ENCODE data around the gene BANF1. TPM values are rescaled to one million over a fixed set of nuclear protein-coding genes. Genes with fewer than 3 reads are reported as not detected.

Gene BANF1
- total RNA-seq: 9.7 and 19.1 TPM in 2 replicates

GRCh38 chr11:66001942-66002647 lies at the start of gene BANF1, which contains the start of gene EIF1AD:
BANF1 (plus strand) TSS chr11:66002503; CDS start chr11:66003251, 748 bp downstream.
EIF1AD (minus strand) TSS chr11:66002157; CDS start chr11:66000389, 1,768 bp downstream.

GRCh38 chr11:65961267-65962140 lies 40.8 kb upstream of the BANF1 start, which contains the start of gene SART1:
SART1 (plus strand) TSS chr11:65961734; CDS start chr11:65961781, 47 bp downstream.

GRCh38 chr11:66011785-66012303 lies 9.5 kb downstream of the BANF1 start, which contains the start of gene CST6:
CST6 (plus strand) TSS chr11:66012008; CDS start chr11:66012045, 37 bp downstream.

GRCh38 chr11:66026017-66026529 lies 23.8 kb downstream of the BANF1 start, which contains the start of gene CATSPER1:
CATSPER1 (minus strand) TSS chr11:66026479; CDS start chr11:66026379, 100 bp downstream.

GRCh38 chr11:66048547-66049323 lies 46.4 kb downstream of the BANF1 start, which contains the start of gene GAL3ST3:
GAL3ST3 (minus strand) TSS chr11:66049161; CDS start chr11:66045415, 3,746 bp downstream.

GRCh38 chr11:66051766-66052663 lies 49.7 kb downstream of the BANF1 start, which contains the start of gene SF3B2:
SF3B2 (plus strand) TSS chr11:66052364; CDS start chr11:66052385, 21 bp downstream.

Other genes starting within 250 kb of the BANF1 start
- gene AP5B1, start 221.5 kb upstream of the BANF1 start, total RNA-seq: 4.0 and 5.5 TPM in 2 replicates
- not detected in 2 replicates for gene OVOL1, start 215.4 kb upstream of the BANF1 start, total RNA-seq
- 0.65 and 1.3 TPM in 2 replicates for gene SNX32, start 168.5 kb upstream of the BANF1 start, total RNA-seq
- gene CFL1, start 144.3 kb upstream of the BANF1 start, total RNA-seq: 767 and 912 TPM in 2 replicates
- 37.7 and 39.0 TPM in 2 replicates for gene MUS81, start 142.1 kb upstream of the BANF1 start, total RNA-seq
- 72.7 and 94.0 TPM in 2 replicates for gene EFEMP2, start 129.7 kb upstream of the BANF1 start, total RNA-seq
- gene CTSW, start 122.7 kb upstream of the BANF1 start, total RNA-seq: not detected in 2 replicates
- gene FIBP, start 114.0 kb upstream of the BANF1 start, total RNA-seq: 160 and 205 TPM in 2 replicates
- gene CCDC85B, start 111.8 kb upstream of the BANF1 start, total RNA-seq: 32.4 and 49.1 TPM in 2 replicates
- 2.6 and 4.4 TPM in 2 replicates for gene FOSL1, start 102.1 kb upstream of the BANF1 start, total RNA-seq
- 11.1 and 15.3 TPM in 2 replicates for gene C11orf68, start 83.4 kb upstream of the BANF1 start, total RNA-seq
- gene DRAP1, start 83.1 kb upstream of the BANF1 start, total RNA-seq: 245 and 284 TPM in 2 replicates
- gene TSGA10IP, start 57.0 kb upstream of the BANF1 start, total RNA-seq: not detected in 2 replicates
- gene SART1, start 40.8 kb upstream of the BANF1 start, total RNA-seq: 60.3 and 78.4 TPM in 2 replicates
- 20.8 and 29.0 TPM in 2 replicates for gene EIF1AD, start 346 bp upstream of the BANF1 start, total RNA-seq
- gene CST6, start 9.5 kb downstream of the BANF1 start, total RNA-seq: 0.14 TPM in 1 of 2 replicates, not detected in the other
- gene CATSPER1, start 24.0 kb downstream of the BANF1 start, total RNA-seq: 0.14 TPM in 1 of 2 replicates, not detected in the other
- gene GAL3ST3, start 46.7 kb downstream of the BANF1 start, total RNA-seq: under 0.01 and 0.14 TPM in 2 replicates
- 81.8 and 115 TPM in 2 replicates for gene SF3B2, start 49.9 kb downstream of the BANF1 start, total RNA-seq
- 17.9 and 28.0 TPM in 2 replicates for gene PACS1, start 67.8 kb downstream of the BANF1 start, total RNA-seq

Measured in smooth muscle cell of bladder (primary cell).